22Rv1 (cell line): Measurements from ENCODE around the gene ATP10B.

Experiments
- ZFX ChIP-seq: fragments of 450-650 bp; IDR thresholded peaks from 2 replicates; pipeline ENCODE4 v1.6.1; 2017; ENCODE audit warnings: antibody characterized with exemption, borderline replicate concordance
- TF ChIP-seq, protein P1 (sequence below): fragments of 450-650 bp; IDR thresholded peaks from 2 replicates; pipeline ENCODE4 v1.5.1; 2017; ENCODE audit warnings: mild to moderate bottlenecking

- TF ChIP-seq, protein P1, sequence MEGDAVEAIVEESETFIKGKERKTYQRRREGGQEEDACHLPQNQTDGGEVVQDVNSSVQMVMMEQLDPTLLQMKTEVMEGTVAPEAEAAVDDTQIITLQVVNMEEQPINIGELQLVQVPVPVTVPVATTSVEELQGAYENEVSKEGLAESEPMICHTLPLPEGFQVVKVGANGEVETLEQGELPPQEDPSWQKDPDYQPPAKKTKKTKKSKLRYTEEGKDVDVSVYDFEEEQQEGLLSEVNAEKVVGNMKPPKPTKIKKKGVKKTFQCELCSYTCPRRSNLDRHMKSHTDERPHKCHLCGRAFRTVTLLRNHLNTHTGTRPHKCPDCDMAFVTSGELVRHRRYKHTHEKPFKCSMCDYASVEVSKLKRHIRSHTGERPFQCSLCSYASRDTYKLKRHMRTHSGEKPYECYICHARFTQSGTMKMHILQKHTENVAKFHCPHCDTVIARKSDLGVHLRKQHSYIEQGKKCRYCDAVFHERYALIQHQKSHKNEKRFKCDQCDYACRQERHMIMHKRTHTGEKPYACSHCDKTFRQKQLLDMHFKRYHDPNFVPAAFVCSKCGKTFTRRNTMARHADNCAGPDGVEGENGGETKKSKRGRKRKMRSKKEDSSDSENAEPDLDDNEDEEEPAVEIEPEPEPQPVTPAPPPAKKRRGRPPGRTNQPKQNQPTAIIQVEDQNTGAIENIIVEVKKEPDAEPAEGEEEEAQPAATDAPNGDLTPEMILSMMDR = no peak
- no peak for TF ChIP-seq ZFX
Measured at GRCh38 chr5:160550075-160550474, 301.9 kb downstream of the ATP10B start.
